Uterus (tissue), 2 donors: ENCODE measurements around the gene CDKN2AIP.

Experiments used
- POLR2A ChIP-seq, 2 donors: fragments of 450-650 bp; IDR thresholded peaks; one replicate each; pipeline ENCODE4 v1.6.1; 2016; ENCODE audit warnings: antibody characterized with exemption in 2 of 2, mild to moderate bottlenecking in 1 of 2, moderate library complexity in 1 of 2
- TF ChIP-seq, protein P1 (sequence below), 4 experiments: fragments of 200-600 bp in 2 of 4; fragments of 450-650 bp in 2 of 4; sonication (generic) in 2 of 4; IDR thresholded peaks; one replicate each; pipeline ENCODE4 v1.5.1; 2016 to 2019; ENCODE audit warnings: antibody characterized with exemption in 4 of 4, mild to moderate bottlenecking in 2 of 4, moderate library complexity in 1 of 4

DNA sequence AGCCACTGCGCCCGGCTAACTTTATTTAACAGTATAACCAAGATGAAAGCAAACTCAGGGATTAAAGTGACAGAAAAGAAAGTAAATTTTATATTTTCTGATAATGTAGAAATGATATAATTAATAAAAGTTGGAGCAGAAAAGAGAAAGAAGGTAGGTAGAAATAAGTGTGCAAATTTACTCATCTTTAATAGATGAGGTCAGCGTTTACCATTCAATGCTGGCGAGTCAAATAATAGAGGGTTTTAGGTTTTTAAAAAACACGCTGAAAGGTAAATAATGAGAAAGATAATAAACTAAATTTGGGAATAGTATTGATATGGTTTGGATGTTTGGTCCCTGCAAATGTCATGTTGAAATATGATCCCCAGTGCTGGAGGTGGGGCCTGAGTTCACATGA is 13.6 kb downstream of the CDKN2AIP start:
- TF ChIP-seq, protein P1, sequence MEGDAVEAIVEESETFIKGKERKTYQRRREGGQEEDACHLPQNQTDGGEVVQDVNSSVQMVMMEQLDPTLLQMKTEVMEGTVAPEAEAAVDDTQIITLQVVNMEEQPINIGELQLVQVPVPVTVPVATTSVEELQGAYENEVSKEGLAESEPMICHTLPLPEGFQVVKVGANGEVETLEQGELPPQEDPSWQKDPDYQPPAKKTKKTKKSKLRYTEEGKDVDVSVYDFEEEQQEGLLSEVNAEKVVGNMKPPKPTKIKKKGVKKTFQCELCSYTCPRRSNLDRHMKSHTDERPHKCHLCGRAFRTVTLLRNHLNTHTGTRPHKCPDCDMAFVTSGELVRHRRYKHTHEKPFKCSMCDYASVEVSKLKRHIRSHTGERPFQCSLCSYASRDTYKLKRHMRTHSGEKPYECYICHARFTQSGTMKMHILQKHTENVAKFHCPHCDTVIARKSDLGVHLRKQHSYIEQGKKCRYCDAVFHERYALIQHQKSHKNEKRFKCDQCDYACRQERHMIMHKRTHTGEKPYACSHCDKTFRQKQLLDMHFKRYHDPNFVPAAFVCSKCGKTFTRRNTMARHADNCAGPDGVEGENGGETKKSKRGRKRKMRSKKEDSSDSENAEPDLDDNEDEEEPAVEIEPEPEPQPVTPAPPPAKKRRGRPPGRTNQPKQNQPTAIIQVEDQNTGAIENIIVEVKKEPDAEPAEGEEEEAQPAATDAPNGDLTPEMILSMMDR (IDR thresholded peaks at IDR 0.05) = no peak
- TF ChIP-seq POLR2A (IDR thresholded peaks at IDR 0.05) = no peak
